ENCODE measurements around the gene B4GALNT1.
A peak's percentile ranks its signal among the peaks of the same experiment; 100 is the strongest.
"Not testable (repeated sequence)": the region's sequence is repeated elsewhere in the genome, so short reads cannot be mapped to it uniquely, and the experiment has no call there.

The B4GALNT1 gene

GRCh38 chr12:57632958-57633840 lies at the start of gene B4GALNT1:
B4GALNT1 (minus strand) TSS chr12:57633201; CDS start chr12:57632132, 1,069 bp downstream.
- intact Hi-C loops (cut with DNase I): loop anchor here (10.0 kb wide), 1 partner anchor 62 kb away; the partner anchor contains the start of gene OS9
- DNase-seq: peak in 40 of 42 donors; percentile 52 to 86 (median 72)

- no peak for DNase-seq
- intact Hi-C loops (cut with DNase I): no loop called here
These were observed 46.7 kb upstream of the B4GALNT1 start for GRCh38 chr12:57679697-57680096.

- intact Hi-C loops (cut with DNase I); DNase-seq: not testable (repeated sequence)
These were observed 44.9 kb upstream of the B4GALNT1 start for GRCh38 chr12:57677947-57678346.

- no peak for DNase-seq
- intact Hi-C loops (cut with DNase I): no loop called here
These were observed 41.7 kb upstream of the B4GALNT1 start for GRCh38 chr12:57674691-57675090.

GRCh38 chr12:57672801-57673200 lies 39.8 kb upstream of the B4GALNT1 start:
- DNase-seq: no peak
- intact Hi-C loops (cut with DNase I): no loop called here

GRCh38 chr12:57671811-57672210 lies 38.8 kb upstream of the B4GALNT1 start:
- intact Hi-C loops (cut with DNase I): not testable (repeated sequence)

GRCh38 chr12:57669691-57670090 lies 36.7 kb upstream of the B4GALNT1 start:
- intact Hi-C loops (cut with DNase I); DNase-seq: not testable (repeated sequence)

More at GRCh38 chr12:57671811-57672210, 38.8 kb upstream of the B4GALNT1 start:
- DNase-seq: not testable (repeated sequence)

GRCh38 chr12:57666897-57667296 lies 33.9 kb upstream of the B4GALNT1 start:
- DNase-seq: no peak
- intact Hi-C loops (cut with DNase I): no loop called here

GRCh38 chr12:57665066-57665820 lies 32.2 kb upstream of the B4GALNT1 start:
- intact Hi-C loops (cut with DNase I); DNase-seq: not testable (repeated sequence)

- DNase-seq: no peak
- intact Hi-C loops (cut with DNase I): no loop called here
These were observed 28.4 kb upstream of the B4GALNT1 start for GRCh38 chr12:57661376-57661775.

- DNase-seq: no peak
- intact Hi-C loops (cut with DNase I): no loop called here
These were observed 25.9 kb upstream of the B4GALNT1 start for GRCh38 chr12:57658890-57659289.

GRCh38 chr12:57657744-57658143 lies 24.7 kb upstream of the B4GALNT1 start:
- DNase-seq: peak in 2 of 42 donors; percentile 8 to 39
- intact Hi-C loops (cut with DNase I): no loop called here

GRCh38 chr12:57656408-57656807 lies 23.4 kb upstream of the B4GALNT1 start:
- DNase-seq; intact Hi-C loops (cut with DNase I): not testable (repeated sequence)

- DNase-seq: no peak
- intact Hi-C loops (cut with DNase I): no loop called here
These were observed 22.7 kb upstream of the B4GALNT1 start for GRCh38 chr12:57655541-57656240.

GRCh38 chr12:57654042-57654441 lies 21.0 kb upstream of the B4GALNT1 start:
- no peak for DNase-seq
- intact Hi-C loops (cut with DNase I): no loop called here

- intact Hi-C loops (cut with DNase I): not testable (repeated sequence)
These were observed 13.7 kb upstream of the B4GALNT1 start for GRCh38 chr12:57646659-57647049.

GRCh38 chr12:57645990-57646658 lies 13.1 kb upstream of the B4GALNT1 start:
- intact Hi-C loops (cut with DNase I): not testable (repeated sequence)

More at GRCh38 chr12:57646659-57647049, 13.7 kb upstream of the B4GALNT1 start:
- DNase-seq: not testable (repeated sequence)

GRCh38 chr12:57641699-57642442 lies 8.9 kb upstream of the B4GALNT1 start:
- intact Hi-C loops (cut with DNase I): no loop called here
- no peak for DNase-seq

More at GRCh38 chr12:57645990-57646658, 13.1 kb upstream of the B4GALNT1 start:
- DNase-seq: not testable (repeated sequence)
